H9 (cell line): Measurements from ENCODE around the gene IMMP2L. TPM values are rescaled to one million over a fixed set of nuclear protein-coding genes. Genes with fewer than 3 reads are reported as not detected.

Experiments used
- DNase-seq: peaks from one replicate; pipeline ENCODE4 v3.0.0-alpha.2; 2017
- H2AFZ ChIP-seq: one replicate; pipeline ENCODE4 v1.6.1; 2013; ENCODE audit warnings: mild to moderate bottlenecking, low read length, control low read depth, moderate library complexity
- H2AK5ac ChIP-seq: 2 replicates; pipeline ENCODE4 v1.6.1; 2013; ENCODE audit warnings: low read length, control low read depth, mixed read lengths; ENCODE audit not compliant: insufficient read length
- H2BK120ac ChIP-seq: one replicate; pipeline ENCODE4 v1.6.1; 2013; ENCODE audit warnings: low read depth, mild to moderate bottlenecking, low read length, control low read depth, inconsistent platforms; ENCODE audit not compliant: poor library complexity, severe bottlenecking
- H2BK12ac ChIP-seq: 2 replicates; pipeline ENCODE4 v1.6.1; 2013; ENCODE audit warnings: low read length, control low read depth, mixed read lengths, low read depth; ENCODE audit not compliant: insufficient read length
- H2BK15ac ChIP-seq: 2 replicates; pipeline ENCODE4 v1.6.1; 2013; ENCODE audit warnings: low read depth, low read length, control low read depth
- H2BK20ac ChIP-seq: one replicate; pipeline ENCODE4 v1.6.1; 2013; ENCODE audit warnings: low read depth, mild to moderate bottlenecking, low read length, control low read depth, inconsistent platforms; ENCODE audit not compliant: poor library complexity, severe bottlenecking
- H2BK5ac ChIP-seq: 2 replicates; pipeline ENCODE4 v1.6.1; 2013; ENCODE audit warnings: low read length, control low read depth, mixed read lengths; ENCODE audit not compliant: insufficient read length
- H3K14ac ChIP-seq: 2 replicates; pipeline ENCODE4 v1.6.1; 2013; ENCODE audit warnings: low read length, control low read depth; ENCODE audit not compliant: insufficient read depth
- H3K18ac ChIP-seq: 2 replicates; pipeline ENCODE4 v1.6.1; 2013; ENCODE audit warnings: low read depth, mild to moderate bottlenecking, mixed read lengths, low read length, control low read depth; ENCODE audit not compliant: insufficient read length
- H3K23ac ChIP-seq: 2 replicates; pipeline ENCODE4 v1.6.1; 2013; ENCODE audit warnings: low read length, control low read depth, mixed read lengths, low read depth; ENCODE audit not compliant: insufficient read length
- H3K23me2 ChIP-seq: 2 replicates; pipeline ENCODE4 v1.6.1; 2013; ENCODE audit warnings: low read depth, mild to moderate bottlenecking, mixed read lengths, low read length, control low read depth; ENCODE audit not compliant: insufficient read length, poor library complexity, severe bottlenecking
- H3K27ac ChIP-seq: 2 replicates; pipeline ENCODE4 v1.5.1; 2013; ENCODE audit warnings: low read length, control low read depth, mixed read lengths, low read depth; ENCODE audit not compliant: insufficient read length
- H3K27me3 ChIP-seq: 2 replicates; pipeline ENCODE4 v1.6.1; 2013; ENCODE audit warnings: low read length, control low read depth, inconsistent platforms; ENCODE audit not compliant: insufficient read depth
- H3K4ac ChIP-seq: 2 replicates; pipeline ENCODE4 v1.6.1; 2013; ENCODE audit warnings: low read depth, mild to moderate bottlenecking, control low read depth, inconsistent platforms, low read length, moderate library complexity
- H3K4me1 ChIP-seq: 2 replicates; pipeline ENCODE4 v1.6.1; 2013; ENCODE audit warnings: low read length, control low read depth, inconsistent platforms; ENCODE audit not compliant: insufficient read depth
- H3K4me2 ChIP-seq: 2 replicates; pipeline ENCODE4 v1.6.1; 2013; ENCODE audit warnings: low read length, control low read depth, mixed read lengths; ENCODE audit not compliant: insufficient read length, insufficient read depth
- H3K56ac ChIP-seq: 2 replicates; pipeline ENCODE4 v1.6.1; 2013; ENCODE audit warnings: low read depth, mild to moderate bottlenecking, mixed read lengths, low read length, control low read depth; ENCODE audit not compliant: insufficient read length
- H3K79me1 ChIP-seq: 2 replicates; pipeline ENCODE4 v1.6.1; 2013; ENCODE audit warnings: low read depth, mild to moderate bottlenecking, moderate library complexity, low read length, control low read depth, inconsistent platforms; ENCODE audit not compliant: insufficient read depth, poor library complexity, severe bottlenecking
- H3K79me2 ChIP-seq: 2 replicates; pipeline ENCODE4 v1.6.1; 2013; ENCODE audit warnings: low read length, control low read depth, inconsistent platforms; ENCODE audit not compliant: insufficient read depth
- H3K9ac ChIP-seq: 2 replicates; pipeline ENCODE4 v1.6.1; 2013; ENCODE audit warnings: low read length, control low read depth, mixed read lengths; ENCODE audit not compliant: insufficient read length; ENCODE audit errors: extremely low read depth
- H3K9me3 ChIP-seq: one replicate; pipeline ENCODE4 v1.6.1; 2013; ENCODE audit warnings: low read depth, low read length, inconsistent platforms; ENCODE audit not compliant: control insufficient read depth
- H3T11ph ChIP-seq: one replicate; pipeline ENCODE4 v1.6.1; 2013; ENCODE audit warnings: mild to moderate bottlenecking, low read length, control low read depth, inconsistent platforms
- H4K20me1 ChIP-seq: one replicate; pipeline ENCODE4 v1.6.1; 2013; ENCODE audit not compliant: control insufficient read depth, insufficient read length, insufficient read depth
- H4K5ac ChIP-seq: 2 replicates; pipeline ENCODE4 v1.6.1; 2013; ENCODE audit warnings: low read depth, mild to moderate bottlenecking, mixed read lengths, low read length, control low read depth; ENCODE audit not compliant: insufficient read length
- H4K8ac ChIP-seq: replicated peaks from 2 replicates; pipeline ENCODE4 v1.6.1; 2013; ENCODE audit warnings: low read length, control low read depth, mixed read lengths, low read depth; ENCODE audit not compliant: insufficient read length
- H4K91ac ChIP-seq: 2 replicates; pipeline ENCODE4 v1.6.1; 2013; ENCODE audit warnings: low read depth, mild to moderate bottlenecking, moderate library complexity, mixed read lengths, low read length, control low read depth; ENCODE audit not compliant: insufficient read length
- H3K27ac Mint-ChIP-seq, 3 experiments: 2 replicates in 2 of 3; 3 replicates in 1 of 3; pipeline ENCODE4 v1.8.0; 2020 to 2021; ENCODE audit warnings: mixed read lengths in 3 of 3, mild to moderate bottlenecking in 1 of 3, moderate library complexity in 1 of 3
- H3K27me3 Mint-ChIP-seq: 2 replicates; pipeline ENCODE4 v1.8.0; 2021; ENCODE audit warnings: low read depth, mild to moderate bottlenecking, moderate library complexity, mixed read lengths
- H3K36me3 Mint-ChIP-seq, 3 experiments: 2 replicates in 2 of 3; 3 replicates in 1 of 3; pipeline ENCODE4 v1.8.0; 2020 to 2021; ENCODE audit warnings: low read depth in 3 of 3, mixed read lengths in 3 of 3; ENCODE audit not compliant: insufficient read depth in 1 of 3
- H3K4me1 Mint-ChIP-seq, 2 experiments: 2 replicates each; pipeline ENCODE4 v1.8.0; 2020; ENCODE audit warnings: mixed read lengths in 2 of 2
- H3K4me3 Mint-ChIP-seq, 2 experiments: 2 replicates in 1 of 2; 3 replicates in 1 of 2; pipeline ENCODE4 v1.8.0; 2020 to 2021; ENCODE audit warnings: mild to moderate bottlenecking in 2 of 2, mixed read lengths in 2 of 2, moderate library complexity in 1 of 2
- H3K9me3 Mint-ChIP-seq, 2 experiments: 2 replicates in 1 of 2; 3 replicates in 1 of 2; pipeline ENCODE4 v1.8.0; 2020; ENCODE audit warnings: mild to moderate bottlenecking in 2 of 2, mixed read lengths in 2 of 2, moderate library complexity in 1 of 2
- CTCF ChIP-seq: fragments of 200-600 bp; sonication (generic); conservative IDR thresholded peaks from 3 replicates; pipeline ENCODE4 v1.8.0; 2021; ENCODE audit warnings: antibody characterized with exemption, mild to moderate bottlenecking
- WGBS: extraction: QIAGEN DNeasy Blood & Tissue Kit; methylation state at CpG from one replicate; pipeline ENCODE4 v1.1.7; 2013; ENCODE audit warnings: missing lambda C conversion rate, low lambda C conversion rate, mixed read lengths; ENCODE audit not compliant: insufficient read length; ENCODE audit errors: extremely low coverage; 5-methylcytosine and 5-hydroxymethylcytosine counted together
- total RNA-seq: library from RNA; stranded (reverse); gene quantifications from 2 replicates; pipeline ENCODE4 v1.2.1, GENCODE V29; 2021

IMMP2L gene
- total RNA-seq, 1 experiment from 2014 or later: 14.7 TPM

DNA sequence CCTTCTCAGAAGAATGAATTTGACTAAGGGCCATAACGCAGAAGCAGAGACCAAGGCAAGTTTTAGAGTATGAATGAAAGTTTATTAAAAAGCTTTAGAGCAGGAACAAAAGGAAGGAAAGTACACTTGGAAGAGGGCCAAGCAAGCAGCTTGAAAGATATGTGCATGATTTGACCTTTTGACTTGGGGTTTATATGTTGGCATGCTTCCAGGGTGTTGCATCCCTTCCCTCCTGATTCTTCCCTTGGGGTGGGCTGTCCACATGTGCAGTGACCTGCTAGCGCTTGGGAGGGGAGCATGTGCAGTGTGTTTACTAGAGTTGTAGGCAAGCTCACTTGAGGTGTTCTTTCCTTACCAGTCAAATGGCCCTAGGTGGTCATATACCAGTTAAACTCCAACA is 509.3 kb downstream of the IMMP2L start:
- Histone ChIP-seq H4K91ac (no peak overlapping the region), H2BK20ac (no peak overlapping the region), H3K9ac (no peak overlapping the region), H3K27me3 (no peaks in the 10 kb centered on the region), H3K4me1 (peaks cover 5% of the 10 kb centered on the region; the same call in 1 of the 2 replicates), H4K5ac (no peak overlapping the region), H3K56ac (no peak overlapping the region), H2BK5ac (no peak overlapping the region), H4K8ac (no peak overlapping the region), H3K27ac (no peak overlapping the region), H4K20me1 (no peaks in the 10 kb centered on the region), H2AK5ac (no peak overlapping the region), H3K79me1 (no peaks in the 10 kb centered on the region), H3K18ac (no peak overlapping the region), H3K23ac (no peak overlapping the region), H3K14ac (no peak overlapping the region), H2BK15ac (no peak overlapping the region), H3K79me2 (no peaks in the 10 kb centered on the region), H3K9me3 (no peaks in the 10 kb centered on the region), H2BK12ac (no peak overlapping the region), H3T11ph (no peak overlapping the region), H2AFZ (no peak overlapping the region), H3K4me2 (no peak overlapping the region), H2BK120ac (no peak overlapping the region), H3K23me2 (no peaks in the 10 kb centered on the region), H3K4ac (no peak overlapping the region)
- no CpG with 5 or more reads among the region's 2 CpGs for WGBS
- H3K36me3 Mint-ChIP-seq: no peaks in the 10 kb centered on the region; a peak in 1 of 7 replicates
- no peaks in the 10 kb centered on the region for H3K27me3 Mint-ChIP-seq
- DNase-seq: no peak
- H3K4me3 Mint-ChIP-seq: no peak overlapping the region
- no peak for TF ChIP-seq CTCF
- H3K4me1 Mint-ChIP-seq: peaks cover 39 to 44% of the 10 kb centered on the region in 2 experiments
- H3K9me3 Mint-ChIP-seq: no peaks in the 10 kb centered on the region
- peak overlapping the region in 2 of 3 experiments; percentile 74 to 88; a peak in 2 of 7 replicates for H3K27ac Mint-ChIP-seq
